GM12864 (cell line): ENCODE data around the gene MYH10.

Source experiments
- DNase-seq: peaks from one replicate; pipeline ENCODE4 v3.0.0-alpha.2; 2011; ENCODE audit warnings: low read depth
- H3K4me3 ChIP-seq: 2 replicates; pipeline ENCODE4 v1.5.1; 2011; ENCODE audit warnings: mild to moderate bottlenecking, low read depth, low read length, control low read depth
- CTCF ChIP-seq: IDR thresholded peaks from 2 replicates; pipeline ENCODE4 v1.5.1; 2011; ENCODE audit warnings: low read depth, mild to moderate bottlenecking, moderate library complexity, low read length, control low read depth, inconsistent platforms; ENCODE audit errors: missing control alignments

The MYH10 gene

GRCh38 chr17:8670421-8670820 is 39.9 kb upstream of the MYH10 start:
- DNase-seq: no peak
- no peak for TF ChIP-seq CTCF
- H3K4me3 ChIP-seq: no peak overlapping the region

GRCh38 chr17:8668176-8668740 is 37.7 kb upstream of the MYH10 start:
- no peak for TF ChIP-seq CTCF
- no peak overlapping the region for H3K4me3 ChIP-seq
- DNase-seq: no peak

GRCh38 chr17:8667421-8667820 is 36.9 kb upstream of the MYH10 start:
- TF ChIP-seq CTCF: no peak
- DNase-seq: no peak
- H3K4me3 ChIP-seq: no peak overlapping the region

- no peak overlapping the region for H3K4me3 ChIP-seq
- no peak for DNase-seq
- TF ChIP-seq CTCF: no peak
These were observed 35.2 kb upstream of the MYH10 start for GRCh38 chr17:8665684-8666083.

GRCh38 chr17:8664456-8665126 is 34.1 kb upstream of the MYH10 start:
- no peak for TF ChIP-seq CTCF
- no peak for DNase-seq

GRCh38 chr17:8662973-8663372 is 32.4 kb upstream of the MYH10 start:
- no peak overlapping the region for H3K4me3 ChIP-seq
- TF ChIP-seq CTCF: no peak
- DNase-seq: no peak

More at GRCh38 chr17:8664456-8665126, 34.1 kb upstream of the MYH10 start:
- no peak overlapping the region for H3K4me3 ChIP-seq
